Fibroblast of skin of left biceps (primary cell): ENCODE results near the gene VAC14.
"Not testable (repeated sequence)": the region's sequence is repeated elsewhere in the genome, so short reads cannot be mapped to it uniquely, and the experiment has no call there.

Experiments used
- DNase-seq, 2 experiments: peaks; one replicate each; pipeline ENCODE4 v3.0.0-alpha.2; 2013; ENCODE audit warnings: low read depth in 2 of 2

VAC14 gene

DNA sequence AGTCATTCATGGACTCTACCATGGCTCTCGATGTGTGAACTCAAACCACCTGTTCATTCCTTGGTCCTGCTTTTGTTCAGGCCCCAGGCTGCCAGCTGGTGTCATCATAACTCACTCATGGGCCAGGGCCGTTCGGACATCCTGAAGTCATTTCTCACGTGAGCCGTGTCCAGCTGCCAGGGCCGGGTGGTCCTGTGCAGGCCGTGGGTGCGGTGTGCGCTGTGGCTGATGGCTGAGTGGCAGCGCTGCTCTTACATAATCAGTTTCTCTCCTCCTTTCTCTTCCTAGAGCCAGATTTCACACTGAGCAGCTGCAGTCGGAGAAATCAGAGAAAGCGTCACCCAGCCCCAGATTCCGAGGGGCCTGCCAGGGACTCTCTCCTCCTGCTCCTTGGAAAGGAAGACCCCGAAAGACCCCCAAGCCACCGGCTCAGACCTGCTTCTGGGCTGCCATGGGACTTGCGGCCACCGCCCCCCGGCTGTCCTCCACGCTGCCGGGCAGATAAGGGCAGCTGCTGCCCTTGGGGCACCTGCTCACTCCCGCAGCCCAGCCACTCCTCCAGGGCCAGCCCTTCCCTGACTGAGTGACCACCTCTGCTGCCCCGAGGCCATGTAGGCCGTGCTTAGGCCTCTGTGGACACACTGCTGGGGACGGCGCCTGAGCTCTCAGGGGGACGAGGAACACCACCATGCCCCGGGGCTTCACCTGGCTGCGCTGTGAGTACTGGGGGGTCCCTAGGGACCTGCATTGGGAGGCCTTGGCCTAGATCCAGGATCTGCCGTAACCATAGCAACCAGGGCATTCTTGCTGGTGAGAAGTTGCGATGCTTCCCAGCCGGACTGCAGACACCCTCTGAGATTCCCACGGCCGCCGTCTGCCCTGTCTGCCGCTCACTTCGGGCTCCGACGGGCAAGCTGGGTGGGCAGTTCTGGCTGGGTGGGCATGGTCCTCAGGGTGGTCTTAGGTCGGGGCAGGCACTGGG, 154.4 kb downstream of the VAC14 start, which contains the start of gene IL34:
Gene IL34, plus strand, starts transcription at position 300 of the 982 bp plus-strand sequence. Its CDS starts 389 bp downstream, at position 689.
- DNase-seq, result no peak

DNA sequence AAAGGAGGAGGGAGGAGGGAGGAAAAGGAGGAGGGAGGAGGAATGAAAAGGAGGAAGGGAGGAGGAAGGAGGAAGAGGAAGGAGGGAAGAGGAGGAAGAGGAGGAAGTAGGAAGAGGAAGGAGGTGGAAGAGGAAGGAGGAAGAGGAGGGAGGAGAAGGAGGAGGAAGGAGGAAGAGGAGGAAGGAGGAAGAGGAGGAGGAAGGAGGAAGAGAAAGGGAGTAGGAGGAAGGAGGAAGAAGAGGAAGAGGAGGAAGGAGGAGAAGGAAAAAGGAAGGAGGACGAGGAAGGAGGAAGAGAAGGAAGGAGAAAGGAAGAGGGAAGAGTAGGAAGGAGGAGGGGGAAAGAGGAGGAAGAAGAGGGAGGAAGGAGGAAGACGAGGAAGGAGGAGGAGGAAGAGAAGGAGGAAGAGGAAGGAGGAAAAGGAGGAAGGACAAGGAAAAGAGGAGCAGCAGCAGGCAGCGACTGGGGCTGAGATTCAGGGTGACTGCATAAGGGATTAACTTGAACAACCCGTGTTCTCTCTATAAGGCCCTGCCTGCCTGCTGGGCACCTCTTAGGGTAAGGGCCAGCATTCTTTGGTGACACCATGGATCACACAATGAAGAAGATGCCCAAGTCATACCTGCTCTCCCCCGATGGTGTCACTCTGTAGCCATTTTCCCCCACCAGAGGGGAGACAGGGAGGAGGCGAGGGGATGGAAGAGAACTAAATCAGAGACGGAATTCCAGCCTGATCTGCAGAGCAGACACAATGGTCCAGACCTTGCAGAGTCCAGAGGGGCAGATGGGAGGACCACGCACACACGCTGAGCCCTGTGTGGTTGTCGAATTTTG, 156.0 kb downstream of the VAC14 start:
- no peak for DNase-seq

DNA sequence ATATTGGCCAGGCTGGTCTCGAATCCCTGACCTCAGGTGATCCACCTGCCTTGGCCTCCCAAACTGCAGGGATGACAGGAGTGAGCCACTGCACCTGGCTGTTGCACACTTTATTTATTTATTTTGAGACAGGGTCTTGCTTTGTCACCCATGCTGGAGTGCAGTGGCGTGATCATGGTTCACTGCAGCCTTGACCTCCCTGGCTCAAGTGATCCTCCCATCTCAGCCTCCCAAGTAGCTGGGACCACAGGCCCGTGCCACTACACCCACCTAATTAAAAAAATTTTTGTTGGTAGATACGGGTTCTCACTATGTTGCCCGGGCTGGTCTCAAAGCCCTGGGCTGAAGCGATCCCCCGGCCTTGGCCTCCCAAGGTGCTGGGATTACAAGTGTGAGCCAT, 157.7 kb downstream of the VAC14 start:
- DNase-seq, result not testable (repeated sequence)

DNA sequence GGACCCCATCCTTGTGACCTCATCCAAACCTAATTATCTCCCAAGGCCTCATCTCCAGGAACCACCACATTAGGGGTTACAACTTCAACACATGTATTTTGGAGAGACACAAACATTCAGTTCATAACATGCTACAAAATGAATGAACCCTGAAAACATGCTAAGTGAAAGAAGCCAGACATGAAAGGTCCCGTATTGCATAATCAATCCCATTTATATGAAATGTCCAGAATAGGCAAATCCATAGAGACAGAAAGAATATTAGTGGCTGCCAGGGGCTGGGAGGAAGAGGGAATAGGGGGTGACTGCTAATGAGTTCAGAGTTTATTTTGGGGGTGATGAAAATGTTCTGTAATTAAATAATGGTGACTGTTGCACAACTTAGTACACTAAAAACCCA, 158.3 kb downstream of the VAC14 start:
- DNase-seq, result no peak

DNA sequence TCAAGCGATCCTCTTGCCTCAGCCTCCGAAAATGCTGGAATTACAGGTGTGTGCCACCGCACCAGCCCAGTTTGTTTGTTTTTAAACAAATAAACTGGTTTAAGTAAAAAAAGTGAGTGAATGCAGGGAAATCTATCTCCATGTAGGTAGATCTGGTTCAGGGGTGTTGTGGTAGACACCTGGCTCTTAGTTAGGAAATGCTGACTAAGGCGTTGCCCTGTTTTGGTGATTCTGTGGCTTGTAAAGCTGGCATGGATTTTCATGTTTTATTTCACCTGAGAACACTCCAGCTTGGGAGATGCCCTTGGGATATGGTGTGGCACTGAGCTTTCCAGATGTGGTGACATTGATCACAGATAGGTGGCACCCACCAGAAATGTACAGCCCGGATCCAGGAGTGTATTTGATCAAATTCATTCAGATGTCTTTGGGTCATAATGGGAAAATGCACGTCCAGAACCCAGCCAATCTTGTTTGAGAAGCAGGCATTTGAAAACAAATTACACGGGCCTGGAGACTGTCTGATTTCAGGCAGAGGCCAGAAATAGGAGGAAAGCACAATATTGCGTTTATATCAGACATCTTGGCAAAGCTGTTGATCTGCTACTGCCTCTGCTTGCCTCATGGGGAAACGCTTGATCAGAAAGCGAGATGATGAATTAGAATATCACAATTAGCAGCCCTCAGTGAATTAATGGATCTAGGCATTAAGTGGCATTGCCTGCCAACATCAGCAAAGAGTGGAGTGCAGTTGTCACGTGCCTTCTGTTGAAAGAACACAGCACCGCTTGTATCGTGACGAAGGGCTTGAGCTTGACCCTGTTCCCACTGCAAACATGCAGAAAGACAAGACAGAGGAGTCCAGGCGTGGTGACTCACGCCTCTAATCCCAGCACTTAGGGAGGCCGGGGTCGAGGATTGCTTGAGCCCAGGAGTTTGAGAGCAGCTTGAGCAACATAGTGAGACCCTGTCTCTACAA, 161.9 kb downstream of the VAC14 start:
- DNase-seq, result no peak
